Measurements from ENCODE around the gene ZNF195.
"Not testable (repeated sequence)": the region's sequence is repeated elsewhere in the genome, so short reads cannot be mapped to it uniquely, and the experiment has no call there.

DNA sequence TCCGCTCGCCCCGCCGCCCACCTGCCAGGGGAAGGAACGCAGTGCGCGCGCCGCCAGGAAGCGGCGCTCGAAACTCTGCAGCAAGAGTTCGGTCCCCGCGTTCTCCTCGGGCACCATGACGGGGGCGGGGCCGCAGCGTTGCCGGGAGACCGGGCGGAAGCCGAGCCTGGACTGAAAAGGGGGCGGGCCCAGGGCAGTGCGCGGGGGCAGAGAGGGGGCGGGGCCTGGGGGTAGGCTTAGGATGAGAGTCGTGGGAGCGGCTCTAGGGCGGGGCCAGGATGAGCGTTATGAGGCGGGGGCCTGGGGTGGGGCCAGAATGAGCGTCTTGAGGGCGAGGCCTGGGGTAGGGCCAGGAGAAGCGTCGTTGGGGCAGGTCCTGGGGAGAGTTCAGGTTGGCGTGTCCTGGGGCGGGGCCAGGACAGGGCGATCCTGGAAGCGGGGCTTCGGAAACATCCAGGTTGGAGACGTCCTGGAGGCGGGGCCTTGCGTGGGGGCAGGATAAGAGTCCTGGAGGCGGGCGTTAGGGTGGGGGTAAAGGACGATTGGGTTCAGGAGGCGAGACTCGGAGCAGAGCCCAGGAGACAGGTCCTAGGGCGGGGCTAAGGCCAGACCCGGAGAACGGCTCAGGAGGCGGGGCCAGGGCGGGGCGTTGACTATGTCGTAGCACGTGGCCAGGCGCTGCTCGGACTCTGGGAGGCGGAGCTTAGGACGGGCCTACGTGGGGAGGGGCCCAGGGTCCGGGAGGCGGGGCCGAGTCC, 43.6 kb upstream of the ZNF195 start:
- TF ChIP-seq, protein P1, sequence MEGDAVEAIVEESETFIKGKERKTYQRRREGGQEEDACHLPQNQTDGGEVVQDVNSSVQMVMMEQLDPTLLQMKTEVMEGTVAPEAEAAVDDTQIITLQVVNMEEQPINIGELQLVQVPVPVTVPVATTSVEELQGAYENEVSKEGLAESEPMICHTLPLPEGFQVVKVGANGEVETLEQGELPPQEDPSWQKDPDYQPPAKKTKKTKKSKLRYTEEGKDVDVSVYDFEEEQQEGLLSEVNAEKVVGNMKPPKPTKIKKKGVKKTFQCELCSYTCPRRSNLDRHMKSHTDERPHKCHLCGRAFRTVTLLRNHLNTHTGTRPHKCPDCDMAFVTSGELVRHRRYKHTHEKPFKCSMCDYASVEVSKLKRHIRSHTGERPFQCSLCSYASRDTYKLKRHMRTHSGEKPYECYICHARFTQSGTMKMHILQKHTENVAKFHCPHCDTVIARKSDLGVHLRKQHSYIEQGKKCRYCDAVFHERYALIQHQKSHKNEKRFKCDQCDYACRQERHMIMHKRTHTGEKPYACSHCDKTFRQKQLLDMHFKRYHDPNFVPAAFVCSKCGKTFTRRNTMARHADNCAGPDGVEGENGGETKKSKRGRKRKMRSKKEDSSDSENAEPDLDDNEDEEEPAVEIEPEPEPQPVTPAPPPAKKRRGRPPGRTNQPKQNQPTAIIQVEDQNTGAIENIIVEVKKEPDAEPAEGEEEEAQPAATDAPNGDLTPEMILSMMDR (IDR thresholded peaks at IDR 0.05; ENCODE audit: insufficient read depth, low read length), result not testable (repeated sequence)
- TF ChIP-seq POLR2AphosphoS5 (IDR thresholded peaks at IDR 0.05; ENCODE audit: low read depth); SPI1 (IDR thresholded peaks at IDR 0.05; ENCODE audit: borderline replicate concordance, low read depth); GABPA (IDR thresholded peaks at IDR 0.05; ENCODE audit: low read depth): not testable (repeated sequence)
- TF ChIP-seq, protein P2, sequence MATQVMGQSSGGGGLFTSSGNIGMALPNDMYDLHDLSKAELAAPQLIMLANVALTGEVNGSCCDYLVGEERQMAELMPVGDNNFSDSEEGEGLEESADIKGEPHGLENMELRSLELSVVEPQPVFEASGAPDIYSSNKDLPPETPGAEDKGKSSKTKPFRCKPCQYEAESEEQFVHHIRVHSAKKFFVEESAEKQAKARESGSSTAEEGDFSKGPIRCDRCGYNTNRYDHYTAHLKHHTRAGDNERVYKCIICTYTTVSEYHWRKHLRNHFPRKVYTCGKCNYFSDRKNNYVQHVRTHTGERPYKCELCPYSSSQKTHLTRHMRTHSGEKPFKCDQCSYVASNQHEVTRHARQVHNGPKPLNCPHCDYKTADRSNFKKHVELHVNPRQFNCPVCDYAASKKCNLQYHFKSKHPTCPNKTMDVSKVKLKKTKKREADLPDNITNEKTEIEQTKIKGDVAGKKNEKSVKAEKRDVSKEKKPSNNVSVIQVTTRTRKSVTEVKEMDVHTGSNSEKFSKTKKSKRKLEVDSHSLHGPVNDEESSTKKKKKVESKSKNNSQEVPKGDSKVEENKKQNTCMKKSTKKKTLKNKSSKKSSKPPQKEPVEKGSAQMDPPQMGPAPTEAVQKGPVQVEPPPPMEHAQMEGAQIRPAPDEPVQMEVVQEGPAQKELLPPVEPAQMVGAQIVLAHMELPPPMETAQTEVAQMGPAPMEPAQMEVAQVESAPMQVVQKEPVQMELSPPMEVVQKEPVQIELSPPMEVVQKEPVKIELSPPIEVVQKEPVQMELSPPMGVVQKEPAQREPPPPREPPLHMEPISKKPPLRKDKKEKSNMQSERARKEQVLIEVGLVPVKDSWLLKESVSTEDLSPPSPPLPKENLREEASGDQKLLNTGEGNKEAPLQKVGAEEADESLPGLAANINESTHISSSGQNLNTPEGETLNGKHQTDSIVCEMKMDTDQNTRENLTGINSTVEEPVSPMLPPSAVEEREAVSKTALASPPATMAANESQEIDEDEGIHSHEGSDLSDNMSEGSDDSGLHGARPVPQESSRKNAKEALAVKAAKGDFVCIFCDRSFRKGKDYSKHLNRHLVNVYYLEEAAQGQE (IDR thresholded peaks at IDR 0.05; ENCODE audit: insufficient replicate concordance, low read depth), result not testable (repeated sequence)

Data from HL-60 (cell line).